Measurements from ENCODE around the gene ZNF776.
"Not testable (repeated sequence)": the region's sequence is repeated elsewhere in the genome, so short reads cannot be mapped to it uniquely, and the experiment has no call there.

DNA sequence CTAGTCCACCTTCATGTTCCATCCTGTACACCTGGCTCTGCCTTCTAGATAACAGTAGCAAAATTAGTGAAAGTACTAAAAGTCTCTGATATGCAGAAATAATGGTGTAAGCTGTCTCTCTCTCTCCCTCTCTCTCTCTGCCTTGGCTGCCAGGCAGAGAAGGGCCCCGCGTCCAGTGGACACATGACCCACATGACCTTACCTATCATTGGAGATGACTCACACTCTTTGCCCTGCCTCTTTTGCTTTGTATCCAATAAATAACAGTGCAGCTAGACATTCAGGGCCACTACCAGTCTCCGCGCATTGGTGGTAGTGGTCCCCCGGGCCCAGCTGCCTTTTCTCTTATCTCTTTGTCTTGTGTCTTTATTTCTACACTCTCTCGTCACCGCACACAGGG is 7.8 kb upstream of the ZNF776 start:
- not testable (repeated sequence) for TF ChIP-seq POLR2A, CTCF, POLR2AphosphoS5 (IDR thresholded peaks at IDR 0.05)
